HG03064 (cell line): ENCODE measurements around the gene ANKRD30B.
"Not testable (repeated sequence)": the region's sequence is repeated elsewhere in the genome, so short reads cannot be mapped to it uniquely, and the experiment has no call there.

Experiments used
- ATAC-seq: cut with Tn5 transposase; IDR thresholded peaks from one replicate; pipeline ENCODE4 v1.9.1; 2021; ENCODE audit warnings: low read depth; ENCODE audit not compliant: unreplicated experiment

Gene ANKRD30B

GRCh38 chr18:14841607-14842006, 93.6 kb downstream of the ANKRD30B start:
- not testable (repeated sequence) for ATAC-seq

DNA sequence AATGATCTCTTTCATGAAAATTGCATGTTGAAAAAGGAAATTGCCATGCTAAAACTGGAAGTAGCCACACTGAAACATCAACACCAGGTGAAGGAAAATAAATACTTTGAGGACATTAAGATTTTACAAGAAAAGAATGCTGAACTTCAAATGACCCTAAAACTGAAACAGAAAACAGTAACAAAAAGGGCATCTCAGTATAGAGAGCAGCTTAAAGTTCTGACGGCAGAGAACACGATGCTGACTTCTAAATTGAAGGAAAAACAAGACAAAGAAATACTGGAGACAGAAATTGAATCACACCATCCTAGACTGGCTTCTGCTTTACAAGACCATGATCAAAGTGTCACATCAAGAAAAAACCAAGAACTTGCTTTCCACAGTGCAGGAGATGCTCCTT, 103.6 kb downstream of the ANKRD30B start:
- not testable (repeated sequence) for ATAC-seq

- not testable (repeated sequence) for ATAC-seq
These were observed 107.7 kb downstream of the ANKRD30B start for GRCh38 chr18:14855634-14856033.

GRCh38 chr18:14856256-14856655, 108.3 kb downstream of the ANKRD30B start:
- ATAC-seq: not testable (repeated sequence)

- ATAC-seq: not testable (repeated sequence)
These were observed 110.5 kb downstream of the ANKRD30B start for GRCh38 chr18:14858514-14858913.

DNA sequence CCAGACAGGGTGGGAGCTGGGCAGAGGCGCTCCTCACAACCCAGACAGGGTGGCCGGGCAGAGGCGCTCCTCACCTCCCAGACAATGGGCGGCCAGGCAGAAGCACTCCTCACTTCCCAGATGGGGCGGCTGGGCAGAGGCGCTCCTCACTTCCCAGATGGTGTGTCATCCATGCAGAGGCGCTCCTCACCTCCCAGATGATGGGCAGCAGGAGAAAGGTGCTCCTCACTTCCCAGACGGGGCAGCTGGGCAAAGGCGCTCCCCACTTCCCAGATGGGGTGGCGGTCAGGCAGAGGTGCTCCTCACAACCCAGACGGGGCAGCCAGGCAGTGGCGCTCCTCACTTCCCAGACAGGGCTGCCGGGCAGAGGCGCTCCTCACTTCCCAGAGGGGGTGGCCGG, 112.0 kb downstream of the ANKRD30B start:
- ATAC-seq: not testable (repeated sequence)

DNA sequence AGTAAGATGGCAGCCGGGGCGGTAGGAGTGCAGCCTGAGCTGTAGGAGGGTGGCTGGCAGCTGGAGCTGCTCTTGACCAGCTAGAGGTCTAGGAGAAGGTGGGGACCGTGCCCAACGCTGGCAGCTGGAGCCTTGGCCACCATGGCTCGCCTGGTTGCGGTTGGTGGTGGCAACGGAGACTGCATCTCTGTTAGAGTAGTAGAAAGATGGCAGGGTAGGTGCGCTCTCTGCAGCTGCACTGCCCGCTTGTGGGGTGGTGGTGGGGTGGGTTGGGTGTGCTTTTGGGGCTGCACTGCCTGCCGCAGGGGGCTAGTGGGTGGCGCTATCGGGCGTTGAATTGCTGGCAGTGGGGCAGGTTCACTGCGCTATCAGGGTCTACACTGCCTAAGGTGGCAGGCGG, 118.5 kb downstream of the ANKRD30B start:
- not testable (repeated sequence) for ATAC-seq

DNA sequence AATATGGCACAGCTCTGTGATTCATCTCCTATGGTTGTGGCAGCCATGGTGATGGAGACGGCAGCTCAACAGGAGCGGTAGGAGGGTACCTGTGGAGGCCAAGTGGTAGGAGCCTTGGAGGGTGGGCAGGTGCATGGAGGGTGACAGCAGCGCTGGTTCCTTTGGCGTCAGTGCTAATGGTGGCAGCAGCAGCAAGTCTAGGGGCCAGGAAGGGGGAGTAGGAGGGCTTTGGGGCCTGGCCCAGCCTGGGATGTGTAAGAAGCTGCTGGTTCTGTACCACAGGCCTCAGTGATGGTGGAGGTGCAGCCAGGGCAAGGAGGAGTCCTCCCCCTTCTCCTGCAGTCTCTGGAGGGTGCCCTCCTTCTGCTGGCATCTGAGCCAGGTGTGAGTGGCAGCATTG, 120.0 kb downstream of the ANKRD30B start:
- not testable (repeated sequence) for ATAC-seq

DNA sequence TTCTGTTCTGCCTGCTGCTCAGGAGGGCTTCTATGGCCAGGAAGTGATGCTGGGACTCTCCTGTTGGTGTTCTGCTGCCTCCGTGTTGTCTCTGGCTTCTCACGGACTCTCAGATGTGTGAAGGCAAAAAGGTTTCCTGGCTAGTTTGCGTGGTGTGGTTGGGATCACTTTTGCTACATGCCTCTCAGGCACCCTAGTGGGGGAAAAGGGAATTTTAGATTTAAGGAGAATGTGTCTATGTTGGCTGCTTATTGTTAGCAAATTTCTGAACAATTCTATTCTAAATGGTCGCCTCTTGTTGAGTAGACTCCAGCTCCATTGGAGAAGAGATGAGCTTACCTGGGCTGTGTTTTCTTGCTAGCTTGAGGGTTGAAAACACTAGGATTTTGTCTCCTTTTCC, 120.9 kb downstream of the ANKRD30B start:
- ATAC-seq: not testable (repeated sequence)

GRCh38 chr18:14878826-14879225, 130.9 kb downstream of the ANKRD30B start:
- ATAC-seq: not testable (repeated sequence)

DNA sequence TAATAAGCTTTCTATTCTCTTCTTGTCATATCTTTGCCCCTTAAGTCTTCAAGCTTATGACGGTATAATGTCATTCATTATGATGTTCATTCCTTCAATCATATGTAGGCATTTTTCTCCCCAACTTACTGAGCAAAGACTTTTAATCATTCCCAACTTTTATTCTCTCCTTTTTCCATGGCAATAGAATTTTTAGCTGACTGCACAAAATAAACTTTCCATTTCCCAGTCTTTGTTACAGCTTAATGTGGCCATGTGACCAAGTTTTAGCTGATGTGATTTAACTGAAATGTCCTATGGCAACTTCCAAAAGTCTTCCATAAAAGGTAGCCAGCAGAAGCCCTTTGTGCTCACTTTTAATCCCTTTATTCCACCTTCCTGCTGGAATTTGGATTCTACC, 152.5 kb downstream of the ANKRD30B start:
- no peak for ATAC-seq
